Measurements from ENCODE around the gene DNAJC10. TPM values are rescaled to one million over a fixed set of nuclear protein-coding genes. Genes with fewer than 3 reads are reported as not detected.

DNAJC10 gene
- total and polyA plus RNA-seq, 10 of the 15 experiments (the other 5 are each of a cell fraction or from before 2014, with no cell fraction given) = 9.1 to 67.9 (median 38.2) TPM

DNA sequence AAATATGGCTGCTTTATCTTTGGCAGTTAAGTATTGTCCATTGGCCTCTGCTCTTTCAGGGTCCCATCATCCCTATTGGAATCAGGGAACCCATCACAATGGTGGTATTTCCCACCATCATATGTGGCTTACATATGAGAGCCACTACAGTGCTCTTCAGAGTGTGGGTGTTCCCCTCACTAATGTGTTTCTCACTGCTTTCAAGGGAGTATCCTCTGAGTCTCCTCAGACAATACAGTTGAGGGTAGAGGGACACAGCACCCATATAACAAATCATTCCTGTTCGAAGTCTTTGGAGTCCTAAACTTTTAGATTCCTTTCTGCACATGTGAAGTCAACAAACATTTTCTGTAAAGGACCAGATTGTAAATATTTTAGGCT lies 48.8 kb upstream of the DNAJC10 start:
- DNase-seq (ENCODE audit: low read depth, low spot score) (no peak), FAIRE-seq (no peak), ATAC-seq (peak; percentile 45)
- H3K27ac ChIP-seq (ENCODE audit: control insufficient read depth, insufficient read depth) = no peak overlapping the region
- no peaks in the 10 kb centered on the region for H3K36me3 ChIP-seq (ENCODE audit: control insufficient read depth in 2 of 2, insufficient read depth in 2 of 2, low read length in 1 of 2)
- no TSS peak for BruUV-seq (replicated peaks)
- H3K9me3 ChIP-seq (replicated peaks; ENCODE audit: control insufficient read depth, insufficient read depth, low read length) = no peaks in the 10 kb centered on the region
- ChIA-PET SMC1A (ENCODE audit: uncharacterized antibody, unreplicated experiment) (interaction anchor here (0.7 to 4.3 kb wide), 10 partner anchors 24 to 316 kb away, joined by 3 to 47 read pairs (median 3); no protein-coding TSS in a partner anchor), RAD21 (ENCODE audit: unreplicated experiment) (interaction anchor here (1.1 to 2.8 kb wide), 2 partner anchors 50 to 312 kb away, joined by 4 to 52 read pairs; no protein-coding TSS in a partner anchor), CTCF (interaction anchor here (0.8 to 1.9 kb wide), 13 partner anchors 49 to 427 kb away, joined by 3 to 93 read pairs (median 3); partner anchors contain the start of gene DNAJC10), POLR2A (no interaction called here)
- no peaks in the 10 kb centered on the region for H4K20me1 ChIP-seq (ENCODE audit: control insufficient read depth, insufficient read depth)
- TF ChIP-seq RCOR1 (conservative IDR thresholded peaks at IDR 0.05; ENCODE audit: low read depth, low read length) = no peak
- TF ChIP-seq MEF2B (IDR thresholded peaks at IDR 0.05; ENCODE audit: partially characterized antibody, poor library complexity, severe bottlenecking) = no peak
- no peak for TF ChIP-seq SMAD5 (IDR thresholded peaks at IDR 0.05; ENCODE audit: low read depth)
- TF ChIP-seq TAF1 (IDR thresholded peaks at IDR 0.05; ENCODE audit: borderline replicate concordance, low read depth, low read length) = no peak
- no peak for TF ChIP-seq POU2F2 (IDR thresholded peaks at IDR 0.05; ENCODE audit: borderline replicate concordance, low read depth, low read length)
- no peak for TF ChIP-seq ZSCAN29 (IDR thresholded peaks at IDR 0.05)
- no peak for TF ChIP-seq ZNF384 (IDR thresholded peaks at IDR 0.05; ENCODE audit: borderline replicate concordance, low read depth, low read length)
- TF ChIP-seq GABPA (IDR thresholded peaks at IDR 0.05; ENCODE audit: low read depth) = no peak
- no peak for TF ChIP-seq MXI1 (IDR thresholded peaks at IDR 0.05; ENCODE audit: low read depth, low read length)
- no peak for TF ChIP-seq EGR1 (IDR thresholded peaks at IDR 0.05; ENCODE audit: borderline replicate concordance in 1 of 2, low read depth in 2 of 2, low read length in 2 of 2)
- TF ChIP-seq MTA2 (IDR thresholded peaks at IDR 0.05; ENCODE audit: low read depth) = no peak
- no peak for TF ChIP-seq SP1 (IDR thresholded peaks at IDR 0.05; ENCODE audit: low read depth, low read length)
- TF ChIP-seq, protein P1, sequence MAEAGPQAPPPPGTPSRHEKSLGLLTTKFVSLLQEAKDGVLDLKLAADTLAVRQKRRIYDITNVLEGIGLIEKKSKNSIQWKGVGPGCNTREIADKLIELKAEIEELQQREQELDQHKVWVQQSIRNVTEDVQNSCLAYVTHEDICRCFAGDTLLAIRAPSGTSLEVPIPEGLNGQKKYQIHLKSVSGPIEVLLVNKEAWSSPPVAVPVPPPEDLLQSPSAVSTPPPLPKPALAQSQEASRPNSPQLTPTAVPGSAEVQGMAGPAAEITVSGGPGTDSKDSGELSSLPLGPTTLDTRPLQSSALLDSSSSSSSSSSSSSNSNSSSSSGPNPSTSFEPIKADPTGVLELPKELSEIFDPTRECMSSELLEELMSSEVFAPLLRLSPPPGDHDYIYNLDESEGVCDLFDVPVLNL (IDR thresholded peaks at IDR 0.05; ENCODE audit: low read depth, low read length) = no peak
- peak overlapping the region; percentile 50 for H2AFZ ChIP-seq (ENCODE audit: control insufficient read depth, low read depth, low read length)
- no peak overlapping the region for H3K4me2 ChIP-seq (ENCODE audit: control insufficient read depth, insufficient read depth)
- H3K9ac ChIP-seq (ENCODE audit: control insufficient read depth, insufficient read depth, low read length) = no peak overlapping the region
- WGBS (ENCODE audit: insufficient coverage, insufficient replicate concordance, low lambda C conversion rate, missing lambda C conversion rate) = 5% methylated on average over 1 of the region's 1 CpG
- no peak overlapping the region for H3K4me3 ChIP-seq
- no peaks in the 10 kb centered on the region for H3K79me2 ChIP-seq (ENCODE audit: control insufficient read depth, insufficient read depth, low read length)
- no peaks in the 10 kb centered on the region for H3K4me1 ChIP-seq (ENCODE audit: control insufficient read depth, insufficient read depth, low read length)
- intact Hi-C loops (cut with micrococcal nuclease; ENCODE audit: unreplicated experiment) (loop anchor here (1.0 to 5.0 kb wide), 2 partner anchors 313 to 425 kb away; no protein-coding TSS in a partner anchor), in situ Hi-C loops (cut with MboI) (no loop called here)
- H3K27me3 ChIP-seq (replicated peaks in 1 of 2; ENCODE audit: control insufficient read depth in 2 of 2, insufficient read depth in 2 of 2, low read length in 1 of 2) = peaks cover 0 to 1% of the 10 kb centered on the region in 2 experiments; a peak in 2 of 4 replicates

All from GM12878 (cell line).